ENCODE data around the gene TNFRSF8. TPM values are rescaled to one million over a fixed set of nuclear protein-coding genes. Genes with fewer than 3 reads are reported as not detected.

TNFRSF8 gene
- total RNA-seq, 1 donor = 0.09 TPM

DNA sequence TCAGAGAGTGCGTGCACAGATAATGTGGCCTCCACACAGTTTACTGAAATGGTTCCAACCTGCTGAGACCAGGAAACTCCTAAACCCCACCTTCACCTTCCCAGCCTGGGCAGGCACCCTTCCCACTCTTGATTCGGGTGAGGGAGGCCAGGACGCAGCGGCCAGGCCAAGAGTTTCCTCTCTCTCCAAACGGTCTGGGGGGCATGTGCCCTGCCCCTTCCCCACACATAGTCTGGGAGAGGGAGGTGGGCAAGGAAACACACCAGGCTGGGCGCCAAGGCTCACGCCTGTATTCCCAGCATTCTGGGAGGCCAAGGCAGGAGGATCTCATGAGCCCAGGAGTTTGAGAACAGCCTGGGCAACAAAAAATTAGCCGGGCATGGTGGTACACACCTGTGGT is 9.6 kb downstream of the TNFRSF8 start:
- DNase-seq (ENCODE audit: low read depth) = no peak
- TF ChIP-seq, protein P1, sequence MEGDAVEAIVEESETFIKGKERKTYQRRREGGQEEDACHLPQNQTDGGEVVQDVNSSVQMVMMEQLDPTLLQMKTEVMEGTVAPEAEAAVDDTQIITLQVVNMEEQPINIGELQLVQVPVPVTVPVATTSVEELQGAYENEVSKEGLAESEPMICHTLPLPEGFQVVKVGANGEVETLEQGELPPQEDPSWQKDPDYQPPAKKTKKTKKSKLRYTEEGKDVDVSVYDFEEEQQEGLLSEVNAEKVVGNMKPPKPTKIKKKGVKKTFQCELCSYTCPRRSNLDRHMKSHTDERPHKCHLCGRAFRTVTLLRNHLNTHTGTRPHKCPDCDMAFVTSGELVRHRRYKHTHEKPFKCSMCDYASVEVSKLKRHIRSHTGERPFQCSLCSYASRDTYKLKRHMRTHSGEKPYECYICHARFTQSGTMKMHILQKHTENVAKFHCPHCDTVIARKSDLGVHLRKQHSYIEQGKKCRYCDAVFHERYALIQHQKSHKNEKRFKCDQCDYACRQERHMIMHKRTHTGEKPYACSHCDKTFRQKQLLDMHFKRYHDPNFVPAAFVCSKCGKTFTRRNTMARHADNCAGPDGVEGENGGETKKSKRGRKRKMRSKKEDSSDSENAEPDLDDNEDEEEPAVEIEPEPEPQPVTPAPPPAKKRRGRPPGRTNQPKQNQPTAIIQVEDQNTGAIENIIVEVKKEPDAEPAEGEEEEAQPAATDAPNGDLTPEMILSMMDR (IDR thresholded peaks at IDR 0.05; ENCODE audit: insufficient read depth, low read length) = no peak
- no peak overlapping the region for H3K4me3 ChIP-seq (ENCODE audit: low read depth, low read length)

DNA sequence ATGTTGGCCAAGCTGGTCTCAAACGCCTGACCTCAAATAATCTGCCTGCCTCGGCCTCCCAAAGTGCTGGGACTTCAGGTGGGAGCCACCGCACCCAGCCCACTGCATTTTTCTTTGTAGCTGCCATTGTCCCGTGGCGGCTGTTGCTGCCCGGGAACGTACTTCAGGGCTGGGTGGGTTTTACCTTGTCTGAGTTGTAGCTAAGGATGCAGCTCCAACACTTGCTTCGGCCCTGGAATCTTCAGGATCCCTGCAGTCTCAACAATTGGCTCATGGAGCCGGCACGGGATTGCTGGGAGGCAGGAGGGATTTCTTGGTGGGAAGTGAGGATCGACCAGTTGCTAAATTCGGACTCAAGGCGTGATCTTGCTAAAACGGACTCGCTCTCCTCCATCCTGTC is 10.7 kb downstream of the TNFRSF8 start:
- no peak for DNase-seq (ENCODE audit: low read depth)
- TF ChIP-seq, protein P1 (IDR thresholded peaks at IDR 0.05; ENCODE audit: insufficient read depth, low read length) = no peak
- H3K4me3 ChIP-seq (ENCODE audit: low read depth, low read length) = no peak overlapping the region

DNA sequence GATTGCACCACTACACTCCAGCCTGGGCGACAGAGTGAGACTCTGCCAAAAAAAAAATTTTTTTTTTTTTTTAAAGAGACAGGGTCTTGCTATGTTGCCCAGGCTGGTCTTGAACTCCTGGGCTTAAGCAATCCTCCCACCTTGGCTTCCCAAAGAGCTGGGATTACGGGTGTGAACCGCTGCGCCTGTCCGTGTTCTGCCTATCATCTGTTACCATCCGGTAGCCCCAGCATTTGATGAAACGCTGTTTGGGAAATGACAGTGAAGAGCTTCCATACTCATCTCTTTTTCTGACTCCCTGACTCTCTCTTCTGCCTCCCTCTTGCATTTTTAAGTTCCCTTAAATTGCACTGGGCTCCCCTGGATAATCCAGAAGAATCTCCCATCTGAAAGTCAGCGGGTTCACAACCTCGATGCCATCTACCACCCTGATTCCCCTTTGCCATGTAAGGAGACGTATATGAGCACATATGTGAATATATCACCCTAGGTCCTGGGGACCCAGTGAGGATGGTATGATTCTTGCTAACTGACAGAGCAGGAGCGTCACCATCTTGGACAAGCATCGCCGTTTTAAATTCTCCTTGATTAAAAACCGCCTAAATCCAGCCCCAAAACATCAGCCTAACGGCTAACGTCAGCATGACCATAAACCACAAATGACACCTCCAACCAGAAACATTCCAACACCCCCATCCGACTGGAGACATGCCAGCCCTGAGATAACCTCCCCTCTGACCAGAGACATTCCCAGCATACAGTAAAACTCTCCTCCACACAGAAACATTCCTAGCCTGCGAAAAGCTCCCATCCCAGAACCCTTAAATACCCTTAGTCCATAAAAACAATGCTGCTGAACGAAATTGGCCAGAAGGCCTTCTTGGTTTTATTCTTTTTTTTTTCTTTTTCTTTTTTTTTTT is 12.4 kb downstream of the TNFRSF8 start:
- peak; percentile 98 for DNase-seq (ENCODE audit: low read depth)
- no peak overlapping the region for H3K4me3 ChIP-seq (ENCODE audit: low read depth, low read length)
- TF ChIP-seq, protein P1 (IDR thresholded peaks at IDR 0.05; ENCODE audit: insufficient read depth, low read length) = no peak

DNA sequence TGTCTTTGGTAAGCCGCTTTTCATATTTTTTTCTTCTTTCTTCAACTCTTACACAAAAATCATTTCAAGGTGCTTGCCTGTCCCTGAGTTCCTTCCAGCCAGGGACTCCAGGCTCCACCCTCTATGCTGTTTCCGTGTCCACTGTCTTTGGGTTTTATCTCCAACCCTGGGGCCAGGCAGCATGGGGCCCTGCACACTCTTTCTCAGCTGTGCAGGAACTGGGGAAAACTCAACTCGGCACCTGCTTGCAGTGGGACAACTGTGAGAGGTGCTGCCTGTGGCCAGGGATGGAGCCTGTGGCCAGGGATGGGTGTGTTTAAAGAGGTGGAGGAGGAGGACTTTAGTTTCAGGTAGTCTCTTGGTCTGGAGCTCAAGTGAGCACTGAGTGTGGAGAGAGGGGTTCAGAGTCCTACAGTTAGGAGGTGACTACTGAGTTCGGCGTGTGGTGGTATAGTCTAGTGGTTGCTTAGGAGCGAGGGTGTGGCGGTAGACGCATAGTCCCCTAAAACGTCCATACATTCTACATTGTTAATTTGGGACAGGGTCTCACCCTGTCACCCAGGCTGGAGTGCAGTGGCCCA is 13.4 kb downstream of the TNFRSF8 start:
- TF ChIP-seq, protein P1 (IDR thresholded peaks at IDR 0.05; ENCODE audit: insufficient read depth, low read length) = no peak
- no peak for DNase-seq (ENCODE audit: low read depth)
- no peak overlapping the region for H3K4me3 ChIP-seq (ENCODE audit: low read depth, low read length)

DNA sequence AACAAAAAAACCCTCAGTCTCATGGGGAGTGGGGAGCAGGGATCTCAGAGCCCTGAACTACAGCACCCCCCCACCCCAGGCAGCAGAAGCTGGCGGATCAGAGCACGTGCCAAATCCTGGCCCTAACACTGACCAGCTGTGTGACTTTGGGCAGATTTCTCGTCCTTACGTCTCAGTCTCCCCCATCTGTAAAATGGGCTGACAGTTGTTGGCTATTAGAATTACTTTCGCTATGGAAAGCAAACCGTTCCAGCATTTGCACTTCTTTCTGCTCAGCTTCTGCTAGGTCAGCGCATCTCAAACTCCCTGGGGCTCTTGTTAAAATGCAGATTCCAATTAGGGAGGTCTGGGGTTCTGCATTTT is 15.5 kb downstream of the TNFRSF8 start:
- DNase-seq (ENCODE audit: low read depth) = no peak
- TF ChIP-seq, protein P1 (IDR thresholded peaks at IDR 0.05; ENCODE audit: insufficient read depth, low read length) = no peak
- H3K4me3 ChIP-seq (ENCODE audit: low read depth, low read length) = no peak overlapping the region

DNA sequence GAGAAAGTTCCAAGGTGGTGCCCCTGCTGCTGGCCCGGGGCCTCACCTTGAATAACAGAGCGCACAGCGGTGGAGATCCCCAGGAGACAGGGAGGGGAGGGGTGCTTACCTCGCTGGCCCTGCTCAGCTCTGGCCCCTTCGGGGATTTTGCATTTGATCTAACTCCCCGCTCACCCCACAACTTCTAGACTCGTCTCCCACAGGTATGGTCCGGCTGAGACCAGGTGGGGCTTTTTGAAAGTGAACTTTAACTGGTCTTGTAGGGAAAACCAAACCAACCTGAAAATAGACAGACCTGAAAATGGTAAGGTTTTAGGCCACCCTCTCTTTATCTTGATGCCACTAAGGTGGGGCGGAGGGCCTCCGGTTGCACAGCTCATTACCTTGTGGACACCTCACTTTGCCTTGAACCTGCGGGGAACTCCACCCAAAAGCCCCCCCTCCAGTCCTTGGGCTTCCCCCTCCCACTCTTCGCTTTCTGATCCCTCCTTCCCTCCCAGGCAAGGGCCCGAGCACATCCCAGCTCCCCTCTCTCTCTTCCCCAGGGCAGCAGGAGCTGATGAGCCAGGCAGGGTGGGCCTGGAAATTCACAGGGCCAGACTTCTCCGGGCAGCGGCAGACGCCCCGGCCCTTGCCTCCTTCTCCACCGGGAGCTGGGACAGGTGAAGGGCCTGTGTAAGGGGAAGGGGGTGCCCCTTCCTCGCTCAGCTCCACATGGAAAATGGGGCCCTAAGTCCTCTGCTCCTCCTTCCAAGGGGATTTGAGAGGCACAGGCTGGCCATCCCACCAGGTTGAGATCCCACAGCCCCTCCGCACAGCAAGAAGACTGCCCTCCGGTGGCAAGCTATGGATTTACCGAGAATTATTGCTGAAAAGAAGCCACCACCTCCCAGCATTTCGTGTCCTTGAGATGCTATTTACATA is 16.1 kb downstream of the TNFRSF8 start:
- H3K4me3 ChIP-seq (ENCODE audit: low read depth, low read length) = no peak overlapping the region
- TF ChIP-seq, protein P1 (IDR thresholded peaks at IDR 0.05; ENCODE audit: insufficient read depth, low read length) = peak; percentile 77
- DNase-seq (ENCODE audit: low read depth) = peak; percentile 68

All from fibroblast of the aortic adventitia (primary cell).